A673 (cell line): ENCODE measurements around the gene CLASRP.
"Not testable (repeated sequence)": the region's sequence is repeated elsewhere in the genome, so short reads cannot be mapped to it uniquely, and the experiment has no call there.

ENCODE experiments used
- CTCF ChIP-seq: fragments of 300-800, 200-600 bp; sonication (generic); conservative IDR thresholded peaks from 2 replicates; pipeline ENCODE4 v1.5.1; 2017; ENCODE audit warnings: low read depth, mild to moderate bottlenecking, antibody characterized with exemption, low read length, moderate library complexity, mixed read lengths
- EZH2 ChIP-seq: fragments of 200-600 bp; sonication (generic); IDR thresholded peaks from 2 replicates; pipeline ENCODE4 v1.6.1; 2017; ENCODE audit warnings: borderline replicate concordance, low read depth, mild to moderate bottlenecking, mixed read lengths, antibody characterized with exemption, low read length; ENCODE audit not compliant: poor library complexity, severe bottlenecking

- TF ChIP-seq CTCF, EZH2: not testable (repeated sequence)
These were observed 79.9 kb downstream of the CLASRP start for GRCh38 chr19:45118591-45119355.
